SK-N-SH treated with all-trans-retinoic acid at 6 μM for 48 hours (cell line): ENCODE measurements around the gene TTC28.

Experiments
- BACH2 ChIP-seq: fragments of 250-450 bp; sonication (Bioruptor Pico); IDR thresholded peaks from 2 replicates; pipeline ENCODE4 v1.9.0; 2021; ENCODE audit warnings: mild to moderate bottlenecking, borderline replicate concordance
- CREB5 ChIP-seq: fragments of 250-450 bp; sonication (Bioruptor Pico); IDR thresholded peaks from 2 replicates; pipeline ENCODE4 v1.5.1; 2020; ENCODE audit warnings: low read depth, mild to moderate bottlenecking, moderate library complexity
- CSDC2 ChIP-seq: fragments of 250-450 bp; sonication (Bioruptor Pico); IDR thresholded peaks from 2 replicates; pipeline ENCODE4 v1.5.0; 2020; ENCODE audit warnings: mild to moderate bottlenecking, moderate library complexity
- CSRNP3 ChIP-seq: fragments of 250-450 bp; sonication (Bioruptor Pico); IDR thresholded peaks from 2 replicates; pipeline ENCODE4 v1.5.1; 2021; ENCODE audit warnings: mild to moderate bottlenecking, moderate library complexity
- PATZ1 ChIP-seq: fragments of 250-450 bp; sonication (Bioruptor Pico); IDR thresholded peaks from 2 replicates; pipeline ENCODE4 v1.8.0; 2020; ENCODE audit warnings: mild to moderate bottlenecking, moderate library complexity, borderline replicate concordance
- RARB ChIP-seq: fragments of 250-450 bp; sonication (Bioruptor Pico); IDR thresholded peaks from 2 replicates; pipeline ENCODE4 v1.8.0; 2021; ENCODE audit warnings: mild to moderate bottlenecking, moderate library complexity
- TCF4 ChIP-seq: fragments of 250-450 bp; sonication (Bioruptor Pico); IDR thresholded peaks from 2 replicates; pipeline ENCODE4 v1.8.0; 2021; ENCODE audit warnings: mild to moderate bottlenecking, moderate library complexity, borderline replicate concordance
- ZFP3 ChIP-seq: fragments of 250-450 bp; sonication (Bioruptor Pico); IDR thresholded peaks from 2 replicates; pipeline ENCODE4 v1.5.0; 2020; ENCODE audit warnings: mild to moderate bottlenecking, moderate library complexity
- ZFP30 ChIP-seq: fragments of 450-650 bp; formaldehyde crosslinking; IDR thresholded peaks from 2 replicates; pipeline ENCODE4 v1.5.0; 2022; ENCODE audit warnings: mild to moderate bottlenecking, moderate library complexity
- ZNF8 ChIP-seq: fragments of 450-650 bp; formaldehyde crosslinking; IDR thresholded peaks from 2 replicates; pipeline ENCODE4 v1.5.0; 2020; ENCODE audit warnings: mild to moderate bottlenecking, moderate library complexity

- no peak for TF ChIP-seq ZNF8 (CRISPR knock-in tag)
- no peak for TF ChIP-seq ZFP30 (CRISPR knock-in tag)
- TF ChIP-seq CREB5 (CRISPR knock-in tag): no peak
- TF ChIP-seq CSDC2 (CRISPR knock-in tag): no peak
- TF ChIP-seq BACH2 (CRISPR knock-in tag): no peak
- TF ChIP-seq TCF4 (CRISPR knock-in tag): no peak
- no peak for TF ChIP-seq RARB (CRISPR knock-in tag)
- TF ChIP-seq CSRNP3: no peak
- TF ChIP-seq PATZ1 (CRISPR knock-in tag): no peak
- no peak for TF ChIP-seq ZFP3 (CRISPR knock-in tag)
Observed at GRCh38 chr22:28398355-28398754, 281.3 kb downstream of the TTC28 start.
